ENCODE measurements around the gene STK39.

- TF ChIP-seq SUZ12 (IDR thresholded peaks at IDR 0.05; ENCODE audit: extremely low read depth, insufficient read depth, insufficient read length): no peak
- no peak for TF ChIP-seq YY1 (IDR thresholded peaks at IDR 0.05; ENCODE audit: insufficient read depth, insufficient read length)
- TF ChIP-seq ZNF274 (IDR thresholded peaks at IDR 0.05; ENCODE audit: low read depth, low read length): no peak
These were observed 112.3 kb downstream of the STK39 start for GRCh38 chr2:168135121-168135520.
